H9 (cell line): Measurements from ENCODE around the gene DOK1. TPM values are rescaled to one million over a fixed set of nuclear protein-coding genes. Genes with fewer than 3 reads are reported as not detected.

Source experiments
- DNase-seq: peaks from one replicate; pipeline ENCODE4 v3.0.0-alpha.2; 2017
- H2AFZ ChIP-seq: one replicate; pipeline ENCODE4 v1.6.1; 2013; ENCODE audit warnings: mild to moderate bottlenecking, low read length, control low read depth, moderate library complexity
- H2AK5ac ChIP-seq: 2 replicates; pipeline ENCODE4 v1.6.1; 2013; ENCODE audit warnings: low read length, control low read depth, mixed read lengths; ENCODE audit not compliant: insufficient read length
- H2BK120ac ChIP-seq: one replicate; pipeline ENCODE4 v1.6.1; 2013; ENCODE audit warnings: low read depth, mild to moderate bottlenecking, low read length, control low read depth, inconsistent platforms; ENCODE audit not compliant: poor library complexity, severe bottlenecking
- H2BK12ac ChIP-seq: 2 replicates; pipeline ENCODE4 v1.6.1; 2013; ENCODE audit warnings: low read length, control low read depth, mixed read lengths, low read depth; ENCODE audit not compliant: insufficient read length
- H2BK15ac ChIP-seq: 2 replicates; pipeline ENCODE4 v1.6.1; 2013; ENCODE audit warnings: low read depth, low read length, control low read depth
- H2BK20ac ChIP-seq: one replicate; pipeline ENCODE4 v1.6.1; 2013; ENCODE audit warnings: low read depth, mild to moderate bottlenecking, low read length, control low read depth, inconsistent platforms; ENCODE audit not compliant: poor library complexity, severe bottlenecking
- H2BK5ac ChIP-seq: 2 replicates; pipeline ENCODE4 v1.6.1; 2013; ENCODE audit warnings: low read length, control low read depth, mixed read lengths; ENCODE audit not compliant: insufficient read length
- H3K14ac ChIP-seq: 2 replicates; pipeline ENCODE4 v1.6.1; 2013; ENCODE audit warnings: low read length, control low read depth; ENCODE audit not compliant: insufficient read depth
- H3K18ac ChIP-seq: 2 replicates; pipeline ENCODE4 v1.6.1; 2013; ENCODE audit warnings: low read depth, mild to moderate bottlenecking, mixed read lengths, low read length, control low read depth; ENCODE audit not compliant: insufficient read length
- H3K23ac ChIP-seq: 2 replicates; pipeline ENCODE4 v1.6.1; 2013; ENCODE audit warnings: low read length, control low read depth, mixed read lengths, low read depth; ENCODE audit not compliant: insufficient read length
- H3K23me2 ChIP-seq: 2 replicates; pipeline ENCODE4 v1.6.1; 2013; ENCODE audit warnings: low read depth, mild to moderate bottlenecking, mixed read lengths, low read length, control low read depth; ENCODE audit not compliant: insufficient read length, poor library complexity, severe bottlenecking
- H3K27ac ChIP-seq: 2 replicates; pipeline ENCODE4 v1.5.1; 2013; ENCODE audit warnings: low read length, control low read depth, mixed read lengths, low read depth; ENCODE audit not compliant: insufficient read length
- H3K27me3 ChIP-seq: 2 replicates; pipeline ENCODE4 v1.6.1; 2013; ENCODE audit warnings: low read length, control low read depth, inconsistent platforms; ENCODE audit not compliant: insufficient read depth
- H3K4ac ChIP-seq: 2 replicates; pipeline ENCODE4 v1.6.1; 2013; ENCODE audit warnings: low read depth, mild to moderate bottlenecking, control low read depth, inconsistent platforms, low read length, moderate library complexity
- H3K4me1 ChIP-seq: 2 replicates; pipeline ENCODE4 v1.6.1; 2013; ENCODE audit warnings: low read length, control low read depth, inconsistent platforms; ENCODE audit not compliant: insufficient read depth
- H3K4me2 ChIP-seq: 2 replicates; pipeline ENCODE4 v1.6.1; 2013; ENCODE audit warnings: low read length, control low read depth, mixed read lengths; ENCODE audit not compliant: insufficient read length, insufficient read depth
- H3K56ac ChIP-seq: 2 replicates; pipeline ENCODE4 v1.6.1; 2013; ENCODE audit warnings: low read depth, mild to moderate bottlenecking, mixed read lengths, low read length, control low read depth; ENCODE audit not compliant: insufficient read length
- H3K79me1 ChIP-seq: 2 replicates; pipeline ENCODE4 v1.6.1; 2013; ENCODE audit warnings: low read depth, mild to moderate bottlenecking, moderate library complexity, low read length, control low read depth, inconsistent platforms; ENCODE audit not compliant: insufficient read depth, poor library complexity, severe bottlenecking
- H3K79me2 ChIP-seq: 2 replicates; pipeline ENCODE4 v1.6.1; 2013; ENCODE audit warnings: low read length, control low read depth, inconsistent platforms; ENCODE audit not compliant: insufficient read depth
- H3K9ac ChIP-seq: 2 replicates; pipeline ENCODE4 v1.6.1; 2013; ENCODE audit warnings: low read length, control low read depth, mixed read lengths; ENCODE audit not compliant: insufficient read length; ENCODE audit errors: extremely low read depth
- H3K9me3 ChIP-seq: one replicate; pipeline ENCODE4 v1.6.1; 2013; ENCODE audit warnings: low read depth, low read length, inconsistent platforms; ENCODE audit not compliant: control insufficient read depth
- H3T11ph ChIP-seq: one replicate; pipeline ENCODE4 v1.6.1; 2013; ENCODE audit warnings: mild to moderate bottlenecking, low read length, control low read depth, inconsistent platforms
- H4K20me1 ChIP-seq: one replicate; pipeline ENCODE4 v1.6.1; 2013; ENCODE audit not compliant: control insufficient read depth, insufficient read length, insufficient read depth
- H4K5ac ChIP-seq: 2 replicates; pipeline ENCODE4 v1.6.1; 2013; ENCODE audit warnings: low read depth, mild to moderate bottlenecking, mixed read lengths, low read length, control low read depth; ENCODE audit not compliant: insufficient read length
- H4K8ac ChIP-seq: replicated peaks from 2 replicates; pipeline ENCODE4 v1.6.1; 2013; ENCODE audit warnings: low read length, control low read depth, mixed read lengths, low read depth; ENCODE audit not compliant: insufficient read length
- H4K91ac ChIP-seq: 2 replicates; pipeline ENCODE4 v1.6.1; 2013; ENCODE audit warnings: low read depth, mild to moderate bottlenecking, moderate library complexity, mixed read lengths, low read length, control low read depth; ENCODE audit not compliant: insufficient read length
- H3K27ac Mint-ChIP-seq, 3 experiments: 2 replicates in 2 of 3; 3 replicates in 1 of 3; pipeline ENCODE4 v1.8.0; 2020 to 2021; ENCODE audit warnings: mixed read lengths in 3 of 3, mild to moderate bottlenecking in 1 of 3, moderate library complexity in 1 of 3
- H3K27me3 Mint-ChIP-seq: 2 replicates; pipeline ENCODE4 v1.8.0; 2021; ENCODE audit warnings: low read depth, mild to moderate bottlenecking, moderate library complexity, mixed read lengths
- H3K36me3 Mint-ChIP-seq, 3 experiments: 2 replicates in 2 of 3; 3 replicates in 1 of 3; pipeline ENCODE4 v1.8.0; 2020 to 2021; ENCODE audit warnings: low read depth in 3 of 3, mixed read lengths in 3 of 3; ENCODE audit not compliant: insufficient read depth in 1 of 3
- H3K4me1 Mint-ChIP-seq, 2 experiments: 2 replicates each; pipeline ENCODE4 v1.8.0; 2020; ENCODE audit warnings: mixed read lengths in 2 of 2
- H3K4me3 Mint-ChIP-seq, 2 experiments: 2 replicates in 1 of 2; 3 replicates in 1 of 2; pipeline ENCODE4 v1.8.0; 2020 to 2021; ENCODE audit warnings: mild to moderate bottlenecking in 2 of 2, mixed read lengths in 2 of 2, moderate library complexity in 1 of 2
- H3K9me3 Mint-ChIP-seq, 2 experiments: 2 replicates in 1 of 2; 3 replicates in 1 of 2; pipeline ENCODE4 v1.8.0; 2020; ENCODE audit warnings: mild to moderate bottlenecking in 2 of 2, mixed read lengths in 2 of 2, moderate library complexity in 1 of 2
- CTCF ChIP-seq: fragments of 200-600 bp; sonication (generic); conservative IDR thresholded peaks from 3 replicates; pipeline ENCODE4 v1.8.0; 2021; ENCODE audit warnings: antibody characterized with exemption, mild to moderate bottlenecking
- WGBS: extraction: QIAGEN DNeasy Blood & Tissue Kit; methylation state at CpG from one replicate; pipeline ENCODE4 v1.1.7; 2013; ENCODE audit warnings: missing lambda C conversion rate, low lambda C conversion rate, mixed read lengths; ENCODE audit not compliant: insufficient read length; ENCODE audit errors: extremely low coverage; 5-methylcytosine and 5-hydroxymethylcytosine counted together
- total RNA-seq: library from RNA; stranded (reverse); gene quantifications from 2 replicates; pipeline ENCODE4 v1.2.1, GENCODE V29; 2021

DOK1 gene
- total RNA-seq, 1 experiment from 2014 or later = 16.0 TPM

- TF ChIP-seq CTCF = no peak
- Histone ChIP-seq H3K79me1 (no peaks in the 10 kb centered on the region), H2BK120ac (no peak overlapping the region), H4K91ac (no peak overlapping the region), H2AK5ac (no peak overlapping the region), H4K5ac (no peak overlapping the region), H3K4me2 (no peak overlapping the region), H2AFZ (no peak overlapping the region), H2BK20ac (no peak overlapping the region), H3K18ac (no peak overlapping the region), H2BK5ac (no peak overlapping the region), H3K9me3 (no peaks in the 10 kb centered on the region), H4K20me1 (no peaks in the 10 kb centered on the region), H3K9ac (no peak overlapping the region), H3K14ac (no peak overlapping the region), H3K23ac (no peak overlapping the region), H3K4ac (no peak overlapping the region), H2BK15ac (no peak overlapping the region), H3K56ac (no peak overlapping the region), H3K23me2 (no peaks in the 10 kb centered on the region), H3K27me3 (no peaks in the 10 kb centered on the region), H4K8ac (no peak overlapping the region), H3K79me2 (no peaks in the 10 kb centered on the region), H2BK12ac (no peak overlapping the region), H3K27ac (no peak overlapping the region), H3K4me1 (no peaks in the 10 kb centered on the region), H3T11ph (no peak overlapping the region)
- Mint-ChIP-seq H3K9me3 (no peaks in the 10 kb centered on the region), H3K27me3 (no peaks in the 10 kb centered on the region), H3K36me3 (peaks cover 2 to 10% (median 3%) of the 10 kb centered on the region in 3 experiments; a peak in 3 of 7 replicates), H3K27ac (no peak overlapping the region; a peak in 1 of 7 replicates), H3K4me1 (peaks cover 3 to 9% of the 10 kb centered on the region in 2 experiments; a peak in 1 of 4 replicates), H3K4me3 (no peak overlapping the region)
- WGBS = no CpG with 5 or more reads among the region's 7 CpGs
- no peak for DNase-seq
Measured at GRCh38 chr2:74538881-74539339, 15.6 kb upstream of the DOK1 start.
